Motor neuron (in vitro differentiated cells): ENCODE data around the gene CHSY1. TPM values are rescaled to one million over a fixed set of nuclear protein-coding genes. Genes with fewer than 3 reads are reported as not detected.
"Not testable (repeated sequence)": the region's sequence is repeated elsewhere in the genome, so short reads cannot be mapped to it uniquely, and the experiment has no call there.

Experiments
- ATAC-seq, 8 experiments: fragments of 200-7000 bp; cut with Tn5 transposase; replicated peaks in 6 of 8; 2 replicates each; pipeline ENCODE4 v1.8.0; 2021; ENCODE audit warnings: mild to moderate bottlenecking in 8 of 8, moderate library complexity in 8 of 8
- H3K27ac ChIP-seq, 2 donors: fragments of 250-450 bp; sonication (Bioruptor Pico); 2 replicates each; pipeline ENCODE4 v1.9.0; 2021; ENCODE audit warnings: antibody characterized with exemption in 2 of 2, mild to moderate bottlenecking in 2 of 2, moderate library complexity in 1 of 2
- H3K4me1 ChIP-seq, 2 donors: fragments of 250-450 bp; sonication (Bioruptor Pico); replicated peaks in 1 of 2; 2 replicates each; pipeline ENCODE4 v1.6.1; 2021; ENCODE audit warnings: antibody characterized with exemption in 2 of 2, mild to moderate bottlenecking in 2 of 2, moderate library complexity in 1 of 2
- H3K4me3 ChIP-seq, 5 donors: fragments of 250-450 bp; sonication (Bioruptor Pico); 2 replicates each; pipeline ENCODE4 v1.9.0; 2021; ENCODE audit warnings: antibody characterized with exemption in 5 of 5, mild to moderate bottlenecking in 5 of 5, moderate library complexity in 4 of 5
- WGBS, 10 experiments: fragments of 450-650 bp; shearing (Covaris generic); methylation state at CpG; one replicate each; pipeline ENCODE4 v1.0.0; 2022; 5-methylcytosine and 5-hydroxymethylcytosine counted together
- in situ Hi-C, 9 experiments: fragments of 400-800 bp; cut with MboI; loops; one replicate each; pipeline ENCODE4 v1.15.0; 2021; ENCODE audit warnings: low sequenced_read_pairs in 9 of 9, low pct_unique_long_range_greater_than_20kb in 2 of 9; ENCODE audit not compliant: unreplicated experiment in 9 of 9
- total RNA-seq, 8 experiments: library from RNA; unstranded; fragments of 300-600 nt; gene quantifications; 2 replicates each; pipeline versions ENCODE4 v1.2.3 to v1.2.4, GENCODE V29; 2022

The CHSY1 gene
- total RNA-seq, 8 experiments from 2014 or later: 14.2 to 59.5 (median 20.7) TPM

GRCh38 chr15:101131489-101132389, 120.1 kb downstream of the CHSY1 start:
- 72 to 100% (median 90%) methylated on average over 3 to 16 of the region's 18 CpGs for WGBS, 10 experiments
- H3K4me3 ChIP-seq: no peak overlapping the region

GRCh38 chr15:101129851-101130380, 121.9 kb downstream of the CHSY1 start:
- in situ Hi-C loops: no loop called here
- Histone ChIP-seq H3K4me3 (no peak overlapping the region), H3K4me1 (peaks cover 0 to 4% of the 10 kb centered on the region in 2 donors), H3K27ac (no peak overlapping the region)
- 87 to 97% (median 91%) methylated on average over 2 to 4 of the region's 4 CpGs for WGBS, 10 experiments
- ATAC-seq: no peak

More at GRCh38 chr15:101131489-101132389, 120.1 kb downstream of the CHSY1 start:
- Histone ChIP-seq H3K4me1 (peaks cover 0 to 4% of the 10 kb centered on the region in 2 donors), H3K27ac (no peak overlapping the region)
- in situ Hi-C loops: no loop called here
- no peak for ATAC-seq

DNA sequence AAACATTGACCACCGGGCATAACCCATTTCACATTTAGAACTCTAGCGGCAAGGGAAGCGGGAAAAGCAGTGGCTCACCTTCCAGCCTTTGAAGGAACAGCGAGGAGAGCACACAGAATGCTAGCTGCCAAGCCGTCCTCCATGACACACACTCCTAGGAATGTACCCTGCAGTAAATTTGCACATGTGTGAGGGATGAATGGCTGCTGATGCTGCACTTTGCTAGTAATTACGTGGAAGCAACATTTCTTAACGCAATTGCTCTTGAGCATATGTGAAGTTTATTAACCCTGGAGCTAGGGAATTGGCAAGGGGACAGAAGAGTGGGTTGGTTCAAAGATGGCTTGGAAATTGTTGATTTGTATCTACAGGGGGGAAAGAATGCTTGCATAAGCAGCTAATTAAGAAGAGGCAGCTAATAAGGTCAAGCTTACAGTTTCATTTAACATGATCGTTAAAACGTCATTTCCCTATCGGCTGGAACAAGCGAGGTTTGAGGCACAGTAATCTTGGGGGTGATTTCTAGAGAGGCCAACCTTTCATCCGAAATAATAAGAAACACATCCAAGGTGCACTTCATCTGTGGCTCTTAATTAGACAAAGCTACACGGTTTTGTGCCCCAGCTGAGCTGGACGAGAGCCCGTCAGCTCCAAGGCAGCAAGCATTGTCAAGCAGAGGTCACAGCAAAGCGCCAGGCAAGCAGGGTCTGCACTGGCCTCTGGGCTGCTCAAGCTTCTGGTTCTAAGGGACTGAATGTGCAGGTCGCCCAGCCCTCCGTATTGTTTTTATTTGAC, 123.4 kb downstream of the CHSY1 start:
- H3K4me3 ChIP-seq: no peak overlapping the region
- peak in 5 of 8 experiments; percentile 39 to 92 (median 54) for ATAC-seq

GRCh38 chr15:101127506-101128076, 124.3 kb downstream of the CHSY1 start:
- H3K4me3 ChIP-seq: no peak overlapping the region
- H3K27ac ChIP-seq: no peak overlapping the region
- WGBS, 10 experiments: 0 to 100% (median 65%) methylated on average over 2 to 9 of the region's 13 CpGs; no CpG with 5 or more reads in 2 of the 10 experiments
- ATAC-seq: peak in 5 of 8 experiments; percentile 24 to 72 (median 58)
- in situ Hi-C loops: no loop called here
- H3K4me1 ChIP-seq: peaks cover 0 to 4% of the 10 kb centered on the region in 2 donors

More for the DNA sequence above, 123.4 kb downstream of the CHSY1 start:
- in situ Hi-C loops: no loop called here
- peaks cover 0 to 4% of the 10 kb centered on the region in 2 donors for H3K4me1 ChIP-seq
- 28 to 91% (median 74%) methylated on average over 2 to 16 of the region's 18 CpGs; no CpG with 5 or more reads in 1 of the 10 experiments for WGBS, 10 experiments
- H3K27ac ChIP-seq: no peak overlapping the region

DNA sequence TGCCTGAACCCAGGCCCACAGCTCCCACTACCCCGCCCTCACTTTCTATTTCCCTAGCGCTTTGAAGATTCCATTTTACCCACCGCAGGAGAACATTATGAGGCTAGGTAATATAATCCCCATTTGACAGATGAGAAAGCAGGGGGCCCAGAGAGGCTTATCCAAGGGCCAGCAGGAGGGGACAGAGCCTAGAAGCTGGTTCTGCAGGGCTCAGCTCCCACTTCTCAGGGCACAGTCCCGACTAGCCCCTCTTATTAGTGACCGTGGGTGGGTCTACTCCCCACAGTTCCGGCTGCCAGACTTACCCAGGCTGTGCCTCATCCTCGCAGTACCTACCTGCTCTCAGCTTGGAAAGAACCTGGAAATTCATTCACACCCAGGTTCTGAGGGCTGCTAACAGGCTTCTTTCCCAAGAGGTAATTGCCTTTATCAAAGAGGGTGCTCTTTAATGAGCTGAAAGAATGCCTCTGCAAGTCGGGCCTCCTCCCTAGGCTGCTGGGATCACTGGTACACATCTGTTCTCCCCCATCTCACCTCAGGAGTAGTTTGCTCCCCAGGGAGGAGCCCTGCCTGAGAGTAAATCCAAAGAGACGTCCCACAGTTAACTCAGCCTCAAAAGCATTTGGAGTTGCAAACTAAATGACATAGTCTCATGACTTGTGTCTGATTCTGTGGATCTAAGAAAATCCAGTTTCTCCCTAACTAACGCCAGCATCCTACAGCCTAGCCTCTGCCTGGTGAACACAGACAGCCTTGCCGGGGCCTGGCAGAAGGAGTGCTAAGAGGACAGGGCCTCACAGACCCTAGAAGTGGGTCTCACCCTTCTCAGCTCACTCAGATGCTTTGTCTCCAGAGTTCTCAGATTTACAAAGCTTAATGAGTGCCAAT, 125.0 kb downstream of the CHSY1 start:
- peak in 7 of 8 experiments; percentile 14 to 65 (median 43) for ATAC-seq
- no peak overlapping the region for H3K4me3 ChIP-seq
- peaks cover 1 to 5% of the 10 kb centered on the region in 2 donors for H3K4me1 ChIP-seq
- WGBS, 10 experiments: 39 to 83% (median 68%) methylated on average over 1 to 9 of the region's 11 CpGs; no CpG with 5 or more reads in 1 of the 10 experiments
- in situ Hi-C loops: no loop called here
- no peak overlapping the region for H3K27ac ChIP-seq

DNA sequence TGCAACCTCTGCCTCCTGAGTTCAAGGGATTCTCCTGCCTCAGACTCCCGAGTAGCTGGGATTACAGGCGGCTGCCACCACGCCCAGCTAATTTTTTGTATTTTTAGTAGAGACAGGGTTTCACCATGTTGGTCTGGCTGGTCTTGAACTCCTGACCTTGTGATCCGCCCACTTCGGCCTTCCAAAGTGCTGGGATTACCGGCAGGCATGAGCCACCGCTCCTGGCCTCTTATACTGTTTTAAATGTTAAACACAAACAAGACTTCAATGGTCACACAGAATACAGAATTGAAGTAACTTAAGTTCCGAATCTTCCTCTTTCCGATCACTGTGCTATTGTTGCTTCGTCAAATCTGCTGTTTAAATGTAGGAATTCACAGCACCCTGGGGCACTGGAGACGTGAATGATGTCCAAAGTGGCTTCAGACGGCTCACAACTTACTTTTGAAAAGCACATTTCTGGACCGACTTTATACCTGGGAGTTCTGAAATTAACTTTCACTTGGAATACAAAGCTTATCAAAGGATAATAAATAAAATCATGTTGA, 125.9 kb downstream of the CHSY1 start:
- WGBS, 10 experiments: 58 to 93% (median 80%) methylated on average over 3 to 11 of the region's 13 CpGs; no CpG with 5 or more reads in 1 of the 10 experiments
- in situ Hi-C loops, H3K27ac ChIP-seq: not testable (repeated sequence)

More for the DNA sequence above, 125.9 kb downstream of the CHSY1 start:
- H3K4me1 ChIP-seq: peaks cover 11 to 14% of the 10 kb centered on the region in 2 donors
- not testable (repeated sequence) for H3K4me3 ChIP-seq, ATAC-seq

Other genes starting within 250 kb of the CHSY1 start
- 100 to 1,000 TPM in 1 of 8 experiments, 10 to 100 TPM in 7; 35.6 to 101 (median 60.3) TPM for gene SELENOS, start 25.4 kb upstream of the CHSY1 start, total RNA-seq
- gene SNRPA1, start 43.2 kb upstream of the CHSY1 start, total RNA-seq: 100 to 1,000 TPM in 1 of 8 experiments, 10 to 100 TPM in 7; 30.9 to 101 (median 68.4) TPM
- 1 to 10 TPM; 1.5 to 9.9 (median 3.7) TPM for gene PCSK6, start 237.7 kb upstream of the CHSY1 start, total RNA-seq